Mesenchymal stem cell (in vitro differentiated cells and primary cell): ENCODE measurements around the gene KLHL21.
A peak's percentile ranks its signal among the peaks of the same experiment; 100 is the strongest.

Experiments used
- DNase-seq: peaks from one replicate; pipeline ENCODE4 v3.0.0-alpha.2; 2013
- H2AFZ ChIP-seq: one replicate; pipeline ENCODE4 v1.6.1; 2013; ENCODE audit warnings: low read depth, mild to moderate bottlenecking, control low read depth, inconsistent platforms, low read length, moderate library complexity
- H2AK5ac ChIP-seq: 2 replicates; pipeline ENCODE4 v1.6.1; 2013; ENCODE audit warnings: low read length, moderate library complexity, mild to moderate bottlenecking, inconsistent platforms; ENCODE audit not compliant: severe bottlenecking
- H2BK120ac ChIP-seq: one replicate; pipeline ENCODE4 v1.6.1; 2013; ENCODE audit warnings: low read depth, mild to moderate bottlenecking, inconsistent platforms, low read length, moderate library complexity
- H2BK12ac ChIP-seq, 2 experiments: one replicate each; pipeline ENCODE4 v1.6.1; 2013; ENCODE audit warnings: inconsistent platforms in 2 of 2, low read length in 2 of 2, mild to moderate bottlenecking in 2 of 2, moderate library complexity in 2 of 2, control low read depth in 1 of 2
- H2BK15ac ChIP-seq: one replicate; pipeline ENCODE4 v1.6.1; 2013; ENCODE audit warnings: mild to moderate bottlenecking, low read depth, inconsistent platforms; ENCODE audit not compliant: poor library complexity, severe bottlenecking
- H2BK5ac ChIP-seq: 2 replicates; pipeline ENCODE4 v1.6.1; 2013; ENCODE audit warnings: low read depth, mild to moderate bottlenecking, low read length, control low read depth, inconsistent platforms; ENCODE audit not compliant: poor library complexity, severe bottlenecking
- H3K14ac ChIP-seq, 2 experiments: one replicate each; pipeline ENCODE4 v1.6.1; 2013; ENCODE audit warnings: inconsistent platforms in 2 of 2, low read length in 2 of 2, control low read depth in 1 of 2, mild to moderate bottlenecking in 1 of 2, moderate library complexity in 1 of 2
- H3K18ac ChIP-seq, 2 experiments: one replicate each; pipeline ENCODE4 v1.6.1; 2013; ENCODE audit warnings: inconsistent platforms in 2 of 2, low read length in 2 of 2, control low read depth in 1 of 2, low read depth in 1 of 2, mild to moderate bottlenecking in 1 of 2
- H3K23ac ChIP-seq, 2 experiments: one replicate each; pipeline ENCODE4 v1.6.1; 2013; ENCODE audit warnings: inconsistent platforms in 2 of 2, low read length in 2 of 2, mild to moderate bottlenecking in 2 of 2, moderate library complexity in 2 of 2, control low read depth in 1 of 2
- H3K27ac ChIP-seq: 2 replicates; pipeline ENCODE4 v1.5.1; 2013; ENCODE audit warnings: mild to moderate bottlenecking, moderate library complexity, low read length, control low read depth, inconsistent platforms; ENCODE audit not compliant: poor library complexity, severe bottlenecking
- H3K27me3 ChIP-seq, 2 experiments: 2 replicates each; pipeline versions ENCODE4 v1.6.1 to v1.7.0; 2013; ENCODE audit warnings: low read length in 2 of 2, mild to moderate bottlenecking in 2 of 2, moderate library complexity in 2 of 2, control low read depth in 1 of 2, inconsistent platforms in 1 of 2; ENCODE audit not compliant: control insufficient read depth in 1 of 2, insufficient read depth in 1 of 2
- H3K36me3 ChIP-seq, 2 experiments: 2 replicates each; pipeline versions ENCODE4 v1.6.1 to v1.7.0; 2013; ENCODE audit warnings: low read length in 2 of 2, control low read depth in 1 of 2, inconsistent platforms in 1 of 2, low read depth in 1 of 2, mild to moderate bottlenecking in 1 of 2; ENCODE audit not compliant: insufficient read depth in 2 of 2, control insufficient read depth in 1 of 2
- H3K4ac ChIP-seq, 2 experiments: one replicate each; pipeline ENCODE4 v1.6.1; 2013; ENCODE audit warnings: inconsistent platforms in 2 of 2, low read length in 2 of 2, mild to moderate bottlenecking in 2 of 2, moderate library complexity in 2 of 2, control low read depth in 1 of 2, low read depth in 1 of 2
- H3K4me1 ChIP-seq: 2 replicates; pipeline ENCODE4 v1.6.1; 2013; ENCODE audit warnings: low read depth, low read length, control low read depth; ENCODE audit not compliant: control insufficient read depth, insufficient read depth
- H3K4me2 ChIP-seq: 2 replicates; pipeline ENCODE4 v1.6.1; 2013; ENCODE audit warnings: low read length, mild to moderate bottlenecking, inconsistent platforms; ENCODE audit not compliant: poor library complexity, severe bottlenecking
- H3K4me3 ChIP-seq, 2 experiments: 2 replicates each; pipeline versions ENCODE4 v1.5.1 to v1.7.0; 2013; ENCODE audit warnings: low read length in 2 of 2, mild to moderate bottlenecking in 2 of 2, control low read depth in 1 of 2, low read depth in 1 of 2; ENCODE audit not compliant: insufficient read depth in 1 of 2
- H3K79me1 ChIP-seq: replicated peaks from 2 replicates; pipeline ENCODE4 v1.6.1; 2013; ENCODE audit warnings: mild to moderate bottlenecking, control low read depth, low read length, inconsistent platforms; ENCODE audit not compliant: poor library complexity, severe bottlenecking
- H3K9ac ChIP-seq: 2 replicates; pipeline ENCODE4 v1.7.0; 2013; ENCODE audit warnings: mild to moderate bottlenecking, low read length, moderate library complexity
- H3K9me3 ChIP-seq: 2 replicates; pipeline ENCODE4 v1.7.0; 2013; ENCODE audit warnings: mild to moderate bottlenecking, low read length; ENCODE audit not compliant: control insufficient read depth
- H4K8ac ChIP-seq: one replicate; pipeline ENCODE4 v1.6.1; 2013; ENCODE audit warnings: inconsistent platforms, mild to moderate bottlenecking, low read length, moderate library complexity
- H4K91ac ChIP-seq: one replicate; pipeline ENCODE4 v1.6.1; 2013; ENCODE audit warnings: mild to moderate bottlenecking, low read length, inconsistent platforms
- WGBS: methylation state at CpG from one replicate; pipeline ENCODE4 v1.1.7; 2013; ENCODE audit warnings: mixed read lengths; 5-methylcytosine and 5-hydroxymethylcytosine counted together

Gene KLHL21

GRCh38 chr1:6599141-6599975, 3.3 kb downstream of the KLHL21 start:
- Histone ChIP-seq H3K4me2 (peak overlapping the region; percentile 3), H3K9me3 (no peaks in the 10 kb centered on the region), H2BK120ac (no peak overlapping the region), H3K27me3 (no peaks in the 10 kb centered on the region), H3K36me3 (peaks cover 45 to 47% of the 10 kb centered on the region in 2 experiments), H3K18ac (peak overlapping the region in 1 of 2 experiments; percentile 2), H3K4me1 (peaks cover 36% of the 10 kb centered on the region), H4K8ac (no peak overlapping the region), H2BK15ac (no peak overlapping the region), H3K4me3 (peak overlapping the region in 1 of 2 experiments; percentile 95), H3K14ac (no peak overlapping the region), H3K23ac (peak overlapping the region in 1 of 2 experiments; percentile 41), H2BK12ac (no peak overlapping the region), H3K9ac (peak overlapping the region; percentile 98), H4K91ac (no peak overlapping the region), H3K79me1 (peaks cover 37% of the 10 kb centered on the region), H2AK5ac (no peak overlapping the region), H2BK5ac (no peak overlapping the region), H2AFZ (no peak overlapping the region), H3K4ac (no peak overlapping the region), H3K27ac (no peak overlapping the region)
- no peak for DNase-seq
- 95% methylated on average over 30 of the region's 31 CpGs for WGBS

GRCh38 chr1:6597777-6598131, 4.9 kb downstream of the KLHL21 start:
- Histone ChIP-seq H2AK5ac (no peak overlapping the region), H3K9ac (peak overlapping the region; percentile 59), H2AFZ (no peak overlapping the region), H3K4me2 (no peak overlapping the region), H2BK120ac (no peak overlapping the region), H2BK5ac (no peak overlapping the region), H4K8ac (no peak overlapping the region), H3K36me3 (peaks cover 61 to 63% of the 10 kb centered on the region in 2 experiments), H2BK15ac (no peak overlapping the region), H3K4ac (peak overlapping the region in 1 of 2 experiments; percentile 24), H3K27ac (no peak overlapping the region), H3K27me3 (no peaks in the 10 kb centered on the region), H3K23ac (no peak overlapping the region), H3K4me1 (peaks cover 30% of the 10 kb centered on the region), H2BK12ac (no peak overlapping the region), H3K14ac (no peak overlapping the region), H3K9me3 (no peaks in the 10 kb centered on the region), H3K4me3 (peak overlapping the region; percentile 12 to 41), H4K91ac (no peak overlapping the region), H3K18ac (no peak overlapping the region), H3K79me1 (peaks cover 49% of the 10 kb centered on the region)
- 97% methylated on average over 6 of the region's 6 CpGs for WGBS
- DNase-seq = no peak

- Histone ChIP-seq H2AFZ (no peak overlapping the region), H2BK15ac (no peak overlapping the region), H3K9me3 (no peaks in the 10 kb centered on the region), H3K9ac (peak overlapping the region; percentile 59), H2AK5ac (no peak overlapping the region), H3K14ac (no peak overlapping the region), H3K79me1 (peaks cover 51% of the 10 kb centered on the region), H3K4ac (peak overlapping the region in 1 of 2 experiments; percentile 24), H3K18ac (no peak overlapping the region), H3K4me3 (peak overlapping the region in 1 of 2 experiments; percentile 52), H4K91ac (no peak overlapping the region), H3K4me1 (peaks cover 29% of the 10 kb centered on the region), H2BK120ac (no peak overlapping the region), H3K4me2 (no peak overlapping the region), H3K36me3 (peaks cover 67 to 70% of the 10 kb centered on the region in 2 experiments), H3K27me3 (no peaks in the 10 kb centered on the region), H2BK12ac (no peak overlapping the region), H3K23ac (no peak overlapping the region), H2BK5ac (no peak overlapping the region), H4K8ac (no peak overlapping the region), H3K27ac (no peak overlapping the region)
- 95% methylated on average over 14 of the region's 15 CpGs for WGBS
- no peak for DNase-seq
These were observed 5.5 kb downstream of the KLHL21 start for GRCh38 chr1:6596886-6597776.

GRCh38 chr1:6596351-6596750, 6.3 kb downstream of the KLHL21 start:
- Histone ChIP-seq H3K4me2 (no peak overlapping the region), H2BK12ac (no peak overlapping the region), H4K8ac (no peak overlapping the region), H2BK120ac (no peak overlapping the region), H3K18ac (no peak overlapping the region), H3K27me3 (no peaks in the 10 kb centered on the region), H3K4ac (no peak overlapping the region), H3K79me1 (peaks cover 56% of the 10 kb centered on the region), H3K36me3 (peaks cover 73 to 77% of the 10 kb centered on the region in 2 experiments), H3K4me1 (peaks cover 26% of the 10 kb centered on the region), H3K27ac (no peak overlapping the region), H3K9ac (peak overlapping the region; percentile 59), H2AK5ac (no peak overlapping the region), H2BK5ac (no peak overlapping the region), H2BK15ac (no peak overlapping the region), H3K14ac (no peak overlapping the region), H3K23ac (no peak overlapping the region), H4K91ac (no peak overlapping the region), H3K4me3 (peak overlapping the region in 1 of 2 experiments; percentile 52), H2AFZ (no peak overlapping the region), H3K9me3 (no peaks in the 10 kb centered on the region)
- DNase-seq = no peak
- WGBS = 86% methylated on average over 6 of the region's 7 CpGs
